ENCODE data around the gene EID2B. TPM values are rescaled to one million over a fixed set of nuclear protein-coding genes. Genes with fewer than 3 reads are reported as not detected.

Gene EID2B
- total RNA-seq, 1 experiment from 2014 or later = 2.2 TPM

DNA sequence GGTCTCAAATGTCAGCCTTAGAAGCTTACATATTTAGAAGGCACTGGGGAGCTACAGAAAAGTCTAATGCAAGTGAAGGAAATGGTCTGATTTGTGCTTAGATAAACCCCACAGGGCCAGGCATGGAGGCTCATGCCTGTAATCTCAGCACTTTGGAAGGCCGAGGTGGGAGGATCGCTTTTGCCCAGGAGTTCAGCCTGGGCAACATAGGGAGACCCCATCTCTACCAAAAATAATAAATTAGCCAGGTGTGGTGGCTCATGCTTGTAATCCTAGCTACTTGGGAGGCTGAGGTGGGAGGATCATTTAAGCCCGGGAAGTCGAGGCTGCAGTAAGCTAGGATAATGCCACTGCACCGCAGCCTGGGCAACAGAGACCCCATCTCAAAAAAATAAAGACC is 36.6 kb downstream of the EID2B start:
- Mint-ChIP-seq H3K27me3 (ENCODE audit: low read depth) (peaks cover 47% of the 10 kb centered on the region), H3K27ac (no peak overlapping the region), H3K9me3 (peaks cover 0 to 5% of the 10 kb centered on the region in 2 experiments; a peak in 3 of 5 replicates), H3K36me3 (ENCODE audit: insufficient read depth in 1 of 3, low read depth in 3 of 3) (peaks cover 0 to 10% (median 9%) of the 10 kb centered on the region in 3 experiments; a peak in 4 of 7 replicates), H3K4me3 (no peak overlapping the region), H3K4me1 (peaks cover 12 to 24% of the 10 kb centered on the region in 2 experiments)
- H4K20me1 ChIP-seq (ENCODE audit: control insufficient read depth, insufficient read depth, insufficient read length) = no peaks in the 10 kb centered on the region
- H3K56ac ChIP-seq (ENCODE audit: insufficient read length, low read depth, low read length) = no peak overlapping the region
- no peak overlapping the region for H2BK15ac ChIP-seq (ENCODE audit: low read depth, low read length)
- TF ChIP-seq, protein P1, sequence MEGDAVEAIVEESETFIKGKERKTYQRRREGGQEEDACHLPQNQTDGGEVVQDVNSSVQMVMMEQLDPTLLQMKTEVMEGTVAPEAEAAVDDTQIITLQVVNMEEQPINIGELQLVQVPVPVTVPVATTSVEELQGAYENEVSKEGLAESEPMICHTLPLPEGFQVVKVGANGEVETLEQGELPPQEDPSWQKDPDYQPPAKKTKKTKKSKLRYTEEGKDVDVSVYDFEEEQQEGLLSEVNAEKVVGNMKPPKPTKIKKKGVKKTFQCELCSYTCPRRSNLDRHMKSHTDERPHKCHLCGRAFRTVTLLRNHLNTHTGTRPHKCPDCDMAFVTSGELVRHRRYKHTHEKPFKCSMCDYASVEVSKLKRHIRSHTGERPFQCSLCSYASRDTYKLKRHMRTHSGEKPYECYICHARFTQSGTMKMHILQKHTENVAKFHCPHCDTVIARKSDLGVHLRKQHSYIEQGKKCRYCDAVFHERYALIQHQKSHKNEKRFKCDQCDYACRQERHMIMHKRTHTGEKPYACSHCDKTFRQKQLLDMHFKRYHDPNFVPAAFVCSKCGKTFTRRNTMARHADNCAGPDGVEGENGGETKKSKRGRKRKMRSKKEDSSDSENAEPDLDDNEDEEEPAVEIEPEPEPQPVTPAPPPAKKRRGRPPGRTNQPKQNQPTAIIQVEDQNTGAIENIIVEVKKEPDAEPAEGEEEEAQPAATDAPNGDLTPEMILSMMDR (conservative IDR thresholded peaks at IDR 0.05) = no peak
- H2BK5ac ChIP-seq (ENCODE audit: insufficient read length, low read length) = no peak overlapping the region
- no peaks in the 10 kb centered on the region for H3K4me1 ChIP-seq (ENCODE audit: insufficient read depth, low read length)
- H3K23me2 ChIP-seq (ENCODE audit: insufficient read length, low read depth, low read length, poor library complexity, severe bottlenecking) = peaks cover 10% of the 10 kb centered on the region
- no peak overlapping the region for H3K23ac ChIP-seq (ENCODE audit: insufficient read length, low read depth, low read length)
- H3K4me2 ChIP-seq (ENCODE audit: insufficient read depth, insufficient read length, low read length) = no peak overlapping the region
- peaks cover 8% of the 10 kb centered on the region; the same call in 1 of the 2 replicates for H3K27me3 ChIP-seq (ENCODE audit: insufficient read depth, low read length)
- no peak overlapping the region for H2BK120ac ChIP-seq (ENCODE audit: low read depth, low read length, poor library complexity, severe bottlenecking)
- H3K4ac ChIP-seq (ENCODE audit: low read depth, low read length) = no peak overlapping the region
- no peak overlapping the region for H4K8ac ChIP-seq (replicated peaks; ENCODE audit: insufficient read length, low read depth, low read length)
- H3K9ac ChIP-seq (ENCODE audit: extremely low read depth, insufficient read length, low read length) = no peak overlapping the region
- no peak overlapping the region for H2BK12ac ChIP-seq (ENCODE audit: insufficient read length, low read depth, low read length)
- H3K27ac ChIP-seq (ENCODE audit: insufficient read length, low read depth, low read length) = no peak overlapping the region
- no peak overlapping the region for H3K18ac ChIP-seq (ENCODE audit: insufficient read length, low read depth, low read length)
- no peaks in the 10 kb centered on the region for H3K9me3 ChIP-seq (ENCODE audit: control insufficient read depth, low read depth, low read length)
- H3T11ph ChIP-seq (ENCODE audit: low read length) = no peak overlapping the region
- H4K5ac ChIP-seq (ENCODE audit: insufficient read length, low read depth, low read length) = no peak overlapping the region
- H2AFZ ChIP-seq (ENCODE audit: low read length) = no peak overlapping the region
- no peak overlapping the region for H4K91ac ChIP-seq (ENCODE audit: insufficient read length, low read depth, low read length)
- WGBS (ENCODE audit: extremely low coverage, insufficient read length, low lambda C conversion rate) = no CpG with 5 or more reads among the region's 5 CpGs
- DNase-seq = no peak
- no peak overlapping the region for H2AK5ac ChIP-seq (ENCODE audit: insufficient read length, low read length)
- no peaks in the 10 kb centered on the region for H3K79me2 ChIP-seq (ENCODE audit: insufficient read depth, low read length)
- no peak overlapping the region for H2BK20ac ChIP-seq (ENCODE audit: low read depth, low read length, poor library complexity, severe bottlenecking)
- no peaks in the 10 kb centered on the region for H3K79me1 ChIP-seq (ENCODE audit: insufficient read depth, low read depth, low read length, poor library complexity, severe bottlenecking)
- no peak overlapping the region for H3K14ac ChIP-seq (ENCODE audit: insufficient read depth, low read length)
